IMR-90 (cell line): Measurements from ENCODE around the gene NEUROD4. TPM values are rescaled to one million over a fixed set of nuclear protein-coding genes. Genes with fewer than 3 reads are reported as not detected.

Experiments used
- ATAC-seq: fragments of 200-7000 bp; cut with Tn5 transposase; 2 replicates; pipeline ENCODE4 v1.9.1; 2020; ENCODE audit warnings: low read depth, mild to moderate bottlenecking, moderate library complexity
- BruUV-seq: library from RNA; stranded (reverse); fragments of 400-500 nt; replicated peaks from 2 replicates; lab custom pipeline; 2021; lab: Mats Ljungman, UMichigan
- CTCF ChIA-PET: fragments of 300-600 bp; formaldehyde crosslinking; extraction: SDS; loops from one replicate; lab custom pipeline; 2021; ENCODE audit warnings: antibody characterized with exemption; lab: Yijun Ruan, JAX
- POLR2A ChIA-PET: fragments of 300-600 bp; sonication (Branson Sonifier 250); formaldehyde crosslinking; loops from one replicate; lab custom pipeline; 2022; ENCODE audit warnings: antibody characterized with exemption; ENCODE audit not compliant: unreplicated experiment; lab: Charles Lee
- DNase-seq: peaks from one replicate; pipeline ENCODE4 v3.0.0; 2013
- H2AFZ ChIP-seq: replicated peaks from 2 replicates; pipeline ENCODE3; 2013; ENCODE audit warnings: low read length, mild to moderate bottlenecking; ENCODE audit not compliant: poor library complexity
- H2AK5ac ChIP-seq: 2 replicates; pipeline ENCODE4 v1.6.1; 2013; ENCODE audit warnings: low read depth, low read length, inconsistent platforms
- H2AK9ac ChIP-seq: replicated peaks from 2 replicates; pipeline ENCODE3; 2013; ENCODE audit warnings: mild to moderate bottlenecking, low read depth, low read length, moderate library complexity; ENCODE audit not compliant: poor library complexity
- H2BK120ac ChIP-seq: 2 replicates; pipeline ENCODE4 v1.6.1; 2013; ENCODE audit warnings: low read depth, low read length, inconsistent platforms
- H2BK15ac ChIP-seq: 3 replicates; pipeline ENCODE4 v1.6.1; 2013; ENCODE audit warnings: low read depth, low read length, inconsistent platforms
- H2BK20ac ChIP-seq: 2 replicates; pipeline ENCODE4 v1.6.1; 2013; ENCODE audit warnings: low read depth, mild to moderate bottlenecking, inconsistent platforms, low read length, moderate library complexity
- H2BK5ac ChIP-seq: 2 replicates; pipeline ENCODE4 v1.6.1; 2013; ENCODE audit warnings: mild to moderate bottlenecking, low read depth, low read length, inconsistent platforms; ENCODE audit not compliant: poor library complexity, severe bottlenecking
- H3K14ac ChIP-seq: replicated peaks from 2 replicates; pipeline ENCODE4 v1.6.1; 2013; ENCODE audit warnings: low read depth, low read length, inconsistent platforms
- H3K18ac ChIP-seq: 2 replicates; pipeline ENCODE4 v1.6.1; 2013; ENCODE audit warnings: low read depth, low read length, control low read depth
- H3K23ac ChIP-seq: 2 replicates; pipeline ENCODE4 v1.6.1; 2013; ENCODE audit warnings: low read depth, low read length, inconsistent platforms
- H3K27ac ChIP-seq: 2 replicates; pipeline ENCODE4 v1.5.1; 2013; ENCODE audit warnings: mild to moderate bottlenecking, control low read depth, low read length; ENCODE audit not compliant: insufficient read depth
- H3K27me3 ChIP-seq: 2 replicates; pipeline ENCODE4 v1.6.1; 2013; ENCODE audit warnings: low read length; ENCODE audit not compliant: control insufficient read depth, insufficient read depth
- H3K36me3 ChIP-seq: 2 replicates; pipeline ENCODE4 v1.6.1; 2013; ENCODE audit warnings: low read length, mixed read lengths; ENCODE audit not compliant: control insufficient read depth, insufficient read depth
- H3K4ac ChIP-seq: 2 replicates; pipeline ENCODE4 v1.6.1; 2013; ENCODE audit warnings: low read depth, low read length, inconsistent platforms
- H3K4me1 ChIP-seq: 2 replicates; pipeline ENCODE4 v1.6.1; 2013; ENCODE audit warnings: low read length, mixed read lengths; ENCODE audit not compliant: control insufficient read depth, insufficient read depth
- H3K4me2 ChIP-seq: 2 replicates; pipeline ENCODE4 v1.6.1; 2013; ENCODE audit warnings: low read depth, mild to moderate bottlenecking, control low read depth, low read length, moderate library complexity
- H3K4me3 ChIP-seq: 2 replicates; pipeline ENCODE4 v1.5.1; 2013; ENCODE audit warnings: low read depth, mild to moderate bottlenecking, control low read depth, low read length, moderate library complexity; ENCODE audit not compliant: insufficient read depth
- H3K56ac ChIP-seq: 2 replicates; pipeline ENCODE4 v1.6.1; 2013; ENCODE audit warnings: low read length, inconsistent platforms; ENCODE audit not compliant: insufficient read depth; ENCODE audit errors: extremely low read depth
- H3K79me1 ChIP-seq, 2 experiments: 2 replicates each; pipeline ENCODE4 v1.6.1; 2013; ENCODE audit warnings: low read length in 2 of 2, inconsistent platforms in 1 of 2, low read depth in 1 of 2
- H3K9ac ChIP-seq: 2 replicates; pipeline ENCODE4 v1.6.1; 2013; ENCODE audit warnings: low read depth, low read length, control low read depth
- H3K9me1 ChIP-seq: 2 replicates; pipeline ENCODE4 v1.6.1; 2013; ENCODE audit warnings: low read length, inconsistent platforms; ENCODE audit not compliant: insufficient read depth
- H3K9me3 ChIP-seq: 2 replicates; pipeline ENCODE4 v1.6.1; 2013; ENCODE audit warnings: low read length; ENCODE audit not compliant: control insufficient read depth, insufficient read depth
- H4K20me1 ChIP-seq: 2 replicates; pipeline ENCODE4 v1.6.1; 2013; ENCODE audit warnings: low read length, inconsistent platforms; ENCODE audit not compliant: insufficient read depth
- H4K5ac ChIP-seq: 2 replicates; pipeline ENCODE4 v1.6.1; 2013; ENCODE audit warnings: mild to moderate bottlenecking, low read depth, low read length, control low read depth
- H4K8ac ChIP-seq, 2 experiments: 2 replicates each; pipeline ENCODE4 v1.6.1; 2013; ENCODE audit warnings: low read depth in 2 of 2, low read length in 2 of 2, control low read depth in 1 of 2, inconsistent platforms in 1 of 2
- H4K91ac ChIP-seq: 2 replicates; pipeline ENCODE4 v1.6.1; 2013; ENCODE audit warnings: low read depth, low read length, inconsistent platforms; ENCODE audit not compliant: insufficient read depth
- POLR2A ChIP-seq: IDR thresholded peaks from 2 replicates; pipeline ENCODE4 v1.6.1; 2012; ENCODE audit warnings: mild to moderate bottlenecking, low read depth, low read length
- WGBS, 2 experiments: methylation state at CpG; one replicate each; pipeline versions ENCODE4 v1.1.5 to v1.1.7; 2013; ENCODE audit warnings: missing lambda C conversion rate in 2 of 2; ENCODE audit not compliant: insufficient read length in 1 of 2; ENCODE audit errors: extremely low coverage in 2 of 2; 5-methylcytosine and 5-hydroxymethylcytosine counted together
- dilution Hi-C: fragments of 300-500 bp; cut with HindIII; formaldehyde crosslinking; loops from one replicate; pipeline ENCODE4 v1.14.3; 2018; ENCODE audit warnings: low sequenced_read_pairs; ENCODE audit not compliant: unreplicated experiment
- in situ Hi-C: fragments of 300-500 bp; cut with MboI; formaldehyde crosslinking; loops from 3 replicates; pipeline ENCODE4 v1.14.3; 2019; ENCODE audit warnings: low sequenced_read_pairs, inconsistent platforms, mixed read lengths
- intact Hi-C: fragments of 100-400 bp; cut with micrococcal nuclease; formaldehyde crosslinking; loops from 2 replicates; pipeline ENCODE4 v1.10.0; 2022
- polyA plus RNA-seq, 3 experiments: library from polyadenylated mRNA; depleted of rRNA; stranded (reverse); fragments of >200 nt; gene quantifications; 2 replicates each; pipeline ENCODE4 v1.2.3, GENCODE V29; 2012; ENCODE audit warnings: low replicate concordance in 1 of 3
- total RNA-seq: library from RNA; depleted of rRNA; stranded (reverse); fragments of >200 nt; gene quantifications from 2 replicates; pipeline ENCODE4 v1.2.3, GENCODE V29; 2012
- TF ChIP-seq, protein P1 (sequence below): fragments of 150-350 bp; IDR thresholded peaks from 2 replicates; pipeline ENCODE4 v1.6.1; 2016; ENCODE audit warnings: low read depth, mild to moderate bottlenecking, low read length, moderate library complexity, borderline replicate concordance

Gene NEUROD4
- total and polyA plus RNA-seq, 2 of the 4 experiments (the other 2 are of a cell fraction) = not detected

DNA sequence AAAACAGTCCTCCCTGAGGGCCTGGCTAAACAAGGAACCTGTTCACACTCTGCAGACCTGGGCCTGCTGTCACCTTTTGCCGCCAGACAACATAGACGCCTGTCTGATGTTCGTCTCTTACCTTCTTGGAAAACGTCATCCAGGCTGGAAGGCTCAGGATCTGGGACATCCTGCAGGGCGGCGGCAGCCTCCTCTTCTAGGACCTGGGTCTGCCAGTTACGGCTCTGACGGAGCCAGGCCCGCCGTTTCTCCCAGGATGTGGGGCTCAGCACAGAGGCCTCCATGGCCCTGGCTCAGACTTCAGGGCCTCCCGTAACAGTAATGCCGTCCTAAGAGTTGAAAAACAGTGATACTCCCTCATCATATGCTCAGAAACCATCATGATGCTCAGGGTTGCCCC lies 45.5 kb upstream of the NEUROD4 start:
- no peak overlapping the region for H3K27ac ChIP-seq
- H3K56ac ChIP-seq = no peak overlapping the region
- WGBS, 2 experiments = 78% methylated on average over 5 of the region's 12 CpGs; no CpG with 5 or more reads in 1 of the 2 experiments
- dilution Hi-C loops (no loop called here), intact Hi-C loops (no loop called here), in situ Hi-C loops (no loop called here)
- no peak overlapping the region for H2AK5ac ChIP-seq
- H4K5ac ChIP-seq = no peak overlapping the region
- TF ChIP-seq, protein P1, sequence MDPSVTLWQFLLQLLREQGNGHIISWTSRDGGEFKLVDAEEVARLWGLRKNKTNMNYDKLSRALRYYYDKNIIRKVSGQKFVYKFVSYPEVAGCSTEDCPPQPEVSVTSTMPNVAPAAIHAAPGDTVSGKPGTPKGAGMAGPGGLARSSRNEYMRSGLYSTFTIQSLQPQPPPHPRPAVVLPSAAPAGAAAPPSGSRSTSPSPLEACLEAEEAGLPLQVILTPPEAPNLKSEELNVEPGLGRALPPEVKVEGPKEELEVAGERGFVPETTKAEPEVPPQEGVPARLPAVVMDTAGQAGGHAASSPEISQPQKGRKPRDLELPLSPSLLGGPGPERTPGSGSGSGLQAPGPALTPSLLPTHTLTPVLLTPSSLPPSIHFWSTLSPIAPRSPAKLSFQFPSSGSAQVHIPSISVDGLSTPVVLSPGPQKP = no peak
- no peak for TF ChIP-seq POLR2A
- H2AFZ ChIP-seq = no peak overlapping the region
- H3K36me3 ChIP-seq = no peaks in the 10 kb centered on the region
- ATAC-seq (no peak), DNase-seq (no peak)
- no peak overlapping the region for H3K4ac ChIP-seq
- POLR2A ChIA-PET = no interaction called here
- no TSS peak for BruUV-seq
- H2BK5ac ChIP-seq = no peak overlapping the region
- H2BK120ac ChIP-seq = no peak overlapping the region
- no peak overlapping the region for H2AK9ac ChIP-seq
- H3K14ac ChIP-seq = no peak overlapping the region
- no peaks in the 10 kb centered on the region for H4K20me1 ChIP-seq
- no peak overlapping the region for H4K8ac ChIP-seq
- no peak overlapping the region for H3K23ac ChIP-seq
- H3K18ac ChIP-seq = no peak overlapping the region
- H3K79me1 ChIP-seq = no peaks in the 10 kb centered on the region
- H2BK15ac ChIP-seq = no peak overlapping the region
- peaks cover 1% of the 10 kb centered on the region; the same call in 1 of the 2 replicates for H3K27me3 ChIP-seq
- H3K4me1 ChIP-seq = no peaks in the 10 kb centered on the region
- CTCF ChIA-PET = interaction anchor here (0.6 kb wide), 1 partner anchor 235 kb away, joined by 3 read pairs; no protein-coding TSS in a partner anchor
- no peak overlapping the region for H3K4me2 ChIP-seq
- no peak overlapping the region for H4K91ac ChIP-seq
- no peaks in the 10 kb centered on the region for H3K9me3 ChIP-seq
- no peak overlapping the region for H3K4me3 ChIP-seq
- H3K9me1 ChIP-seq = no peaks in the 10 kb centered on the region
- no peak overlapping the region for H2BK20ac ChIP-seq
- H3K9ac ChIP-seq = no peak overlapping the region
